Measurements from ENCODE around the gene DOCK7. TPM values are rescaled to one million over a fixed set of nuclear protein-coding genes. Genes with fewer than 3 reads are reported as not detected.
A peak's percentile ranks its signal among the peaks of the same experiment; 100 is the strongest.

DOCK7 gene
- total and polyA plus RNA-seq, 2 of the 13 experiments (the other 11 are each of a cell fraction or from before 2014, with no cell fraction given): 45.7 to 67.2 TPM

GRCh38 chr1:62621907-62622306 is 66.3 kb downstream of the DOCK7 start (continued):
- TF ChIP-seq ATF7-NPFF (CRISPR knock-in tag; IDR thresholded peaks at IDR 0.05; ENCODE audit: low read depth): peak; percentile 33; the same call in 1 of the 2 replicates
- TF ChIP-seq, protein P1, sequence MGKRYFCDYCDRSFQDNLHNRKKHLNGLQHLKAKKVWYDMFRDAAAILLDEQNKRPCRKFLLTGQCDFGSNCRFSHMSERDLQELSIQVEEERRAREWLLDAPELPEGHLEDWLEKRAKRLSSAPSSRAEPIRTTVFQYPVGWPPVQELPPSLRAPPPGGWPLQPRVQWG (CRISPR knock-in tag; IDR thresholded peaks at IDR 0.05; ENCODE audit: borderline replicate concordance, low read depth): no peak
- TF ChIP-seq, protein P2, sequence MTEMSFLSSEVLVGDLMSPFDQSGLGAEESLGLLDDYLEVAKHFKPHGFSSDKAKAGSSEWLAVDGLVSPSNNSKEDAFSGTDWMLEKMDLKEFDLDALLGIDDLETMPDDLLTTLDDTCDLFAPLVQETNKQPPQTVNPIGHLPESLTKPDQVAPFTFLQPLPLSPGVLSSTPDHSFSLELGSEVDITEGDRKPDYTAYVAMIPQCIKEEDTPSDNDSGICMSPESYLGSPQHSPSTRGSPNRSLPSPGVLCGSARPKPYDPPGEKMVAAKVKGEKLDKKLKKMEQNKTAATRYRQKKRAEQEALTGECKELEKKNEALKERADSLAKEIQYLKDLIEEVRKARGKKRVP (CRISPR knock-in tag; IDR thresholded peaks at IDR 0.05): peak in 1 of 2 experiments; percentile 99; a peak in 3 of 4 replicates
- TF ChIP-seq TOE1 (CRISPR knock-in tag; IDR thresholded peaks at IDR 0.05): peak; percentile 84; the same call in 1 of the 2 replicates

DNA sequence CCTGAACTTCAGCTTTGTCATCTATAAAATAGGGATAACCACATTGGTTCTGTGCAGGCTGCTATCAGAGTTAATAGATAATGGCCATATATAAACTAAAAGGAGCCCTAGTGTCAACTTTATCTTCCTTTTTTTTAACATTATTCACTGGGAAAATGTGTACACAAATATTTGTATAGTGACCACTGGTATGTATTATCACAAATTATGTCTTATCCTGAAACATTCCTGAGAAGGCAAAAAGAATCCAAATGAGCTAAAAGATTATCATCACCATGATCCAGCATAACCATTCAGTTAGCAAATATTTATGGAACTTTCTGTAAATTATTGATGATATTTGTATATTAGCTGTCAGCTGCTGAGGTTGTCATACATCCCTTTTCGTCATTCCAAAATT is 74.3 kb downstream of the DOCK7 start:
- BruUV-seq (replicated peaks): no TSS peak
- intact Hi-C loops (cut with micrococcal nuclease; ENCODE audit: unreplicated experiment) (loop anchor here (2.0 kb wide), 1 partner anchor 49 kb away; no protein-coding TSS in a partner anchor), in situ Hi-C loops (cut with HindIII; ENCODE audit: extremely low pct_ligation_motif_present, low pct_unique_long_range_greater_than_20kb) (no loop called here)
- Histone ChIP-seq H3K27me3 (ENCODE audit: control insufficient read depth in 1 of 2, insufficient read depth in 2 of 2, low read length in 2 of 2) (no peaks in the 10 kb centered on the region), H3K9ac (ENCODE audit: insufficient read depth, low read depth, low read length) (no peak overlapping the region), H3K36me3 (replicated peaks in 1 of 2; ENCODE audit: control insufficient read depth in 1 of 2, insufficient read depth in 2 of 2, low read length in 2 of 2) (peaks cover 1 to 32% of the 10 kb centered on the region in 2 experiments; a peak in 4 of 5 replicates), H3K79me2 (ENCODE audit: insufficient read depth, low read length) (no peaks in the 10 kb centered on the region), H3K4me2 (ENCODE audit: low read depth, low read length) (no peak overlapping the region), H4K20me1 (ENCODE audit: insufficient read depth, low read length) (no peaks in the 10 kb centered on the region), H3K27ac (ENCODE audit: extremely low read length, insufficient read depth, low read length) (no peak overlapping the region), H3K4me3 (replicated peaks in 1 of 3; ENCODE audit: insufficient read depth in 1 of 3, low read depth in 2 of 3, low read length in 3 of 3) (no peak overlapping the region), H3K4me1 (ENCODE audit: insufficient read depth, low read length) (peaks cover 29% of the 10 kb centered on the region), H3K9me3 (ENCODE audit: low read length) (no peaks in the 10 kb centered on the region), H2AFZ (ENCODE audit: low read length) (no peak overlapping the region)
- peak; percentile 45 for DNase-seq (ENCODE audit: low spot score)
- WGBS (ENCODE audit: low lambda C conversion rate): 93% methylated on average over 1 of the region's 1 CpG
- TF ChIP-seq CBX5 (CRISPR knock-in tag; IDR thresholded peaks at IDR 0.05; ENCODE audit: borderline replicate concordance) (no peak), CENPBD1 (CRISPR knock-in tag; IDR thresholded peaks at IDR 0.05; ENCODE audit: borderline replicate concordance, low read depth) (no peak), WIZ (CRISPR knock-in tag; IDR thresholded peaks at IDR 0.05) (no peak), GTF2F1 (IDR thresholded peaks at IDR 0.05; ENCODE audit: low read length) (no peak), ZGPAT (CRISPR knock-in tag; IDR thresholded peaks at IDR 0.05) (no peak), MEF2D (CRISPR knock-in tag; IDR thresholded peaks at IDR 0.05) (no peak)
- TF ChIP-seq, protein P3, sequence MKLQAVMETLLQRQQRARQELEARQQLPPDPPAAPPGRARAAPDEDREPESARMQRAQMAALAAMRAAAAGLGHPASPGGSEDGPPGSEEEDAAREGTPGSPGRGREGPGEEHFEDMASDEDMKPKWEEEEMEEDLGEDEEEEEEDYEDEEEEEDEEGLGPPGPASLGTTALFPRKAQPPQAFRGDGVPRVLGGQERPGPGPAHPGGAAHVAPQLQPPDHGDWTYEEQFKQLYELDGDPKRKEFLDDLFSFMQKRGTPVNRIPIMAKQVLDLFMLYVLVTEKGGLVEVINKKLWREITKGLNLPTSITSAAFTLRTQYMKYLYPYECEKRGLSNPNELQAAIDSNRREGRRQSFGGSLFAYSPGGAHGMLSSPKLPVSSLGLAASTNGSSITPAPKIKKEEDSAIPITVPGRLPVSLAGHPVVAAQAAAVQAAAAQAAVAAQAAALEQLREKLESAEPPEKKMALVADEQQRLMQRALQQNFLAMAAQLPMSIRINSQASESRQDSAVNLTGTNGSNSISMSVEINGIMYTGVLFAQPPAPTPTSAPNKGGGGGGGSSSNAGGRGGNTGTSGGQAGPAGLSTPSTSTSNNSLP (IDR thresholded peaks at IDR 0.05; ENCODE audit: low read depth, low read length): peak; percentile 23; the same call in 1 of the 2 replicates
- no peak for FAIRE-seq
- ChIA-PET CTCF (ENCODE audit: low intra/inter-chr PET ratio, low total read pairs) (interaction anchor here (0.5 kb wide), 1 partner anchor 133 kb away, joined by 3 read pairs; no protein-coding TSS in a partner anchor), POLR2A (no interaction called here)
- no peak for ATAC-seq

Measured in HepG2 (cell line).